Measurements from ENCODE around the gene CCDC78.

CCDC78 gene

GRCh38 chr16:727291-727977 lies 1.2 kb upstream of the CCDC78 start:
- no peak for DNase-seq (ENCODE audit: low read depth in 2 of 2)
- peak overlapping the region; percentile 63 to 81 for H3K4me3 ChIP-seq (replicated peaks in 1 of 2; ENCODE audit: low read depth in 2 of 2, low read length in 2 of 2)
- TF ChIP-seq CTCF (IDR thresholded peaks at IDR 0.05; ENCODE audit: low read depth, low read length) = no peak

GRCh38 chr16:726188-726437 lies 130 bp downstream of the CCDC78 start:
- TF ChIP-seq CTCF (IDR thresholded peaks at IDR 0.05; ENCODE audit: low read depth, low read length) = no peak
- no peak overlapping the region for H3K4me3 ChIP-seq (replicated peaks in 1 of 2; ENCODE audit: low read depth in 2 of 2, low read length in 2 of 2)
- no peak for DNase-seq (ENCODE audit: low read depth in 2 of 2)

- DNase-seq (ENCODE audit: low read depth in 2 of 2) = no peak
- H3K4me3 ChIP-seq (replicated peaks in 1 of 2; ENCODE audit: low read depth in 2 of 2, low read length in 2 of 2) = no peak overlapping the region
- no peak for TF ChIP-seq CTCF (IDR thresholded peaks at IDR 0.05; ENCODE audit: low read depth, low read length)
These were observed 618 bp downstream of the CCDC78 start for GRCh38 chr16:725463-726187.

GRCh38 chr16:725041-725376 lies 1.2 kb downstream of the CCDC78 start:
- DNase-seq (ENCODE audit: low read depth in 2 of 2) = no peak
- TF ChIP-seq CTCF (IDR thresholded peaks at IDR 0.05; ENCODE audit: low read depth, low read length) = no peak
- H3K4me3 ChIP-seq (replicated peaks in 1 of 2; ENCODE audit: low read depth in 2 of 2, low read length in 2 of 2) = no peak overlapping the region

- no peak for TF ChIP-seq CTCF (IDR thresholded peaks at IDR 0.05; ENCODE audit: low read depth, low read length)
- no peak for DNase-seq (ENCODE audit: low read depth in 2 of 2)
These were observed 1.8 kb downstream of the CCDC78 start for GRCh38 chr16:724188-725040.

GRCh38 chr16:723695-724094 lies 2.5 kb downstream of the CCDC78 start:
- no peak for TF ChIP-seq CTCF (IDR thresholded peaks at IDR 0.05; ENCODE audit: low read depth, low read length)
- no peak for DNase-seq (ENCODE audit: low read depth in 2 of 2)
- H3K4me3 ChIP-seq (replicated peaks in 1 of 2; ENCODE audit: low read depth in 2 of 2, low read length in 2 of 2) = no peak overlapping the region

More at GRCh38 chr16:724188-725040, 1.8 kb downstream of the CCDC78 start:
- H3K4me3 ChIP-seq (replicated peaks in 1 of 2; ENCODE audit: low read depth in 2 of 2, low read length in 2 of 2) = no peak overlapping the region
